Activated CD4-positive, alpha-beta T cell treated with anti-CD3 and anti-CD28 coated beads for 4 hours (primary cell): ENCODE measurements around the gene COL7A1.
"Not testable (repeated sequence)": the region's sequence is repeated elsewhere in the genome, so short reads cannot be mapped to it uniquely, and the experiment has no call there.

Experiments used
- DNase-seq, 2 donors: peaks; one replicate each; pipeline ENCODE4 v3.0.0-alpha.2; 2020

Gene COL7A1

GRCh38 chr3:48535578-48535977, 59.6 kb downstream of the COL7A1 start:
- DNase-seq = no peak

GRCh38 chr3:48532977-48533337, 62.2 kb downstream of the COL7A1 start:
- DNase-seq = no peak

- no peak for DNase-seq
These were observed 62.7 kb downstream of the COL7A1 start for GRCh38 chr3:48532271-48532976.

GRCh38 chr3:48530701-48531100, 64.4 kb downstream of the COL7A1 start:
- not testable (repeated sequence) for DNase-seq

- no peak for DNase-seq
These were observed 66.4 kb downstream of the COL7A1 start for GRCh38 chr3:48528754-48529153.

GRCh38 chr3:48528048-48528447, 67.1 kb downstream of the COL7A1 start:
- DNase-seq = no peak

- no peak for DNase-seq
These were observed 70.2 kb downstream of the COL7A1 start for GRCh38 chr3:48524970-48525369.

- no peak for DNase-seq
These were observed 73.5 kb downstream of the COL7A1 start for GRCh38 chr3:48521635-48522034.

- DNase-seq = no peak
These were observed 75.9 kb downstream of the COL7A1 start for GRCh38 chr3:48519277-48519643.

- no peak for DNase-seq
These were observed 76.4 kb downstream of the COL7A1 start for GRCh38 chr3:48518638-48519276.

GRCh38 chr3:48518069-48518468, 77.1 kb downstream of the COL7A1 start:
- no peak for DNase-seq

- no peak for DNase-seq
These were observed 78.6 kb downstream of the COL7A1 start for GRCh38 chr3:48516571-48516970.

- DNase-seq = no peak
These were observed 80.5 kb downstream of the COL7A1 start for GRCh38 chr3:48514431-48515227.
